A549 treated with RU486 at 1 μM for 4 hours (cell line): ENCODE results near the gene FHIT. TPM values are rescaled to one million over a fixed set of nuclear protein-coding genes. Genes with fewer than 3 reads are reported as not detected.

Source experiments
- total RNA-seq: library from RNA; stranded (reverse); fragments of 200-300 nt; extraction: Qiagen RNA extraction; gene quantifications from 5 replicates; pipeline ENCODE4 v1.2.3, GENCODE V29; 2022; ENCODE audit warnings: low read depth

The FHIT gene
- 0.40 to 1.6 TPM (median 0.67 TPM) in 5 replicates for total RNA-seq

GRCh38 chr3:61251174-61251972 lies at the start of gene FHIT:
Gene FHIT, minus strand, starts transcription at chr3:61251452.

